Endothelial cell (in vitro differentiated cells): ENCODE results near the gene RBBP9. TPM values are rescaled to one million over a fixed set of nuclear protein-coding genes. Genes with fewer than 3 reads are reported as not detected.
"Not testable (repeated sequence)": the region's sequence is repeated elsewhere in the genome, so short reads cannot be mapped to it uniquely, and the experiment has no call there.

Experiments used
- DNase-seq: peaks from one replicate; pipeline ENCODE4 v3.0.0; 2021; ENCODE audit warnings: low spot score
- H3K27ac Mint-ChIP-seq: one replicate; pipeline ENCODE4 v1.8.0; 2021; ENCODE audit warnings: mixed read lengths, inconsistent platforms; ENCODE audit not compliant: unreplicated experiment
- H3K27me3 Mint-ChIP-seq: one replicate; pipeline ENCODE4 v1.8.0; 2021; ENCODE audit warnings: mild to moderate bottlenecking, moderate library complexity, mixed read lengths, inconsistent platforms; ENCODE audit not compliant: unreplicated experiment
- H3K36me3 Mint-ChIP-seq: one replicate; pipeline ENCODE4 v1.8.0; 2021; ENCODE audit warnings: mild to moderate bottlenecking, low read depth, mixed read lengths, inconsistent platforms; ENCODE audit not compliant: unreplicated experiment
- H3K4me1 Mint-ChIP-seq: one replicate; pipeline ENCODE4 v1.8.0; 2021; ENCODE audit warnings: mild to moderate bottlenecking, mixed read lengths, inconsistent platforms; ENCODE audit not compliant: unreplicated experiment
- H3K4me3 Mint-ChIP-seq: one replicate; pipeline ENCODE4 v1.8.0; 2021; ENCODE audit warnings: mild to moderate bottlenecking, mixed read lengths, inconsistent platforms; ENCODE audit not compliant: unreplicated experiment
- H3K9me3 Mint-ChIP-seq: one replicate; pipeline ENCODE4 v1.8.0; 2021; ENCODE audit warnings: mixed read lengths, inconsistent platforms; ENCODE audit not compliant: unreplicated experiment
- CTCF ChIP-seq: fragments of 200-600 bp; sonication (generic); IDR thresholded peaks from one replicate; pipeline ENCODE4 v1.5.0; 2021; ENCODE audit warnings: antibody characterized with exemption; ENCODE audit not compliant: unreplicated experiment
- total RNA-seq: library from RNA; stranded (reverse); fragmentation: NEBNext Ultra II Directional; extraction: Animal tissue kit (Norgen Biotek cat#: 25700); gene quantifications from one replicate; pipeline ENCODE4 v1.2.1, GENCODE V29; 2021; ENCODE audit not compliant: unreplicated experiment

RBBP9 gene
- total RNA-seq, 1 donor from 2014 or later = 16.7 TPM

GRCh38 chr20:18506744-18507143 is 9.7 kb upstream of the RBBP9 start:
- peaks cover 8% of the 10 kb centered on the region for H3K36me3 Mint-ChIP-seq
- DNase-seq = no peak
- peak overlapping the region; percentile 100 for H3K4me3 Mint-ChIP-seq
- no peak for TF ChIP-seq CTCF
- H3K27ac Mint-ChIP-seq = peak overlapping the region; percentile 100
- peaks cover 2% of the 10 kb centered on the region for H3K27me3 Mint-ChIP-seq
- peaks cover 14% of the 10 kb centered on the region for H3K4me1 Mint-ChIP-seq
- no peaks in the 10 kb centered on the region for H3K9me3 Mint-ChIP-seq

- DNase-seq = no peak
- H3K36me3 Mint-ChIP-seq = no peaks in the 10 kb centered on the region
- H3K4me3 Mint-ChIP-seq = no peak overlapping the region
- no peaks in the 10 kb centered on the region for H3K9me3 Mint-ChIP-seq
- TF ChIP-seq CTCF = no peak
- H3K27me3 Mint-ChIP-seq = peaks cover 2% of the 10 kb centered on the region
- peaks cover 14% of the 10 kb centered on the region for H3K4me1 Mint-ChIP-seq
- H3K27ac Mint-ChIP-seq = no peak overlapping the region
Measured at GRCh38 chr20:18504479-18505060, 7.5 kb upstream of the RBBP9 start.

- not testable (repeated sequence) for H3K4me3 Mint-ChIP-seq, H3K4me1 Mint-ChIP-seq, DNase-seq, H3K27me3 Mint-ChIP-seq, H3K36me3 Mint-ChIP-seq, H3K27ac Mint-ChIP-seq, H3K9me3 Mint-ChIP-seq
Measured at GRCh38 chr20:18501672-18502071, 4.6 kb upstream of the RBBP9 start.

GRCh38 chr20:18497603-18498002 is 578 bp upstream of the RBBP9 start:
- H3K27me3 Mint-ChIP-seq = no peaks in the 10 kb centered on the region
- H3K27ac Mint-ChIP-seq = peak overlapping the region; percentile 64
- H3K4me3 Mint-ChIP-seq = peak overlapping the region; percentile 98
- no peak for DNase-seq
- no peak for TF ChIP-seq CTCF
- peaks cover 8% of the 10 kb centered on the region for H3K36me3 Mint-ChIP-seq
- no peaks in the 10 kb centered on the region for H3K9me3 Mint-ChIP-seq
- no peaks in the 10 kb centered on the region for H3K4me1 Mint-ChIP-seq

- no peaks in the 10 kb centered on the region for H3K4me1 Mint-ChIP-seq
- no peak for DNase-seq
- peaks cover 8% of the 10 kb centered on the region for H3K36me3 Mint-ChIP-seq
- H3K9me3 Mint-ChIP-seq = no peaks in the 10 kb centered on the region
- peak overlapping the region; percentile 98 for H3K4me3 Mint-ChIP-seq
- no peak overlapping the region for H3K27ac Mint-ChIP-seq
- H3K27me3 Mint-ChIP-seq = no peaks in the 10 kb centered on the region
- TF ChIP-seq CTCF = no peak
Measured at GRCh38 chr20:18496042-18496441, 983 bp downstream of the RBBP9 start.
